GM21717 (cell line): Measurements from ENCODE around the gene PIAS4.

Experiments
- ATAC-seq: cut with Tn5 transposase; IDR thresholded peaks from one replicate; pipeline ENCODE4 v1.9.1; 2021; ENCODE audit warnings: mild to moderate bottlenecking, moderate library complexity; ENCODE audit not compliant: unreplicated experiment

Gene PIAS4

GRCh38 chr19:4058693-4059452, 51.3 kb downstream of the PIAS4 start:
- no peak for ATAC-seq

- no peak for ATAC-seq
Observed at GRCh38 chr19:4059453-4059871, 51.9 kb downstream of the PIAS4 start.

GRCh38 chr19:4059891-4060620, 52.5 kb downstream of the PIAS4 start:
- no peak for ATAC-seq

- ATAC-seq = no peak
Observed at GRCh38 chr19:4060621-4061177, 53.2 kb downstream of the PIAS4 start.

- ATAC-seq = no peak
Observed at GRCh38 chr19:4061178-4061682, 53.7 kb downstream of the PIAS4 start.

GRCh38 chr19:4061683-4062418, 54.3 kb downstream of the PIAS4 start:
- ATAC-seq = no peak

- ATAC-seq = no peak
Observed at GRCh38 chr19:4062419-4063368, 55.2 kb downstream of the PIAS4 start.

- no peak for ATAC-seq
Observed at GRCh38 chr19:4063369-4064148, 56.0 kb downstream of the PIAS4 start.

GRCh38 chr19:4064149-4064495, 56.6 kb downstream of the PIAS4 start:
- no peak for ATAC-seq

GRCh38 chr19:4064496-4065260, 57.1 kb downstream of the PIAS4 start:
- ATAC-seq = no peak

GRCh38 chr19:4065430-4066175, 58.1 kb downstream of the PIAS4 start:
- peak; percentile 53 for ATAC-seq

GRCh38 chr19:4066176-4066606, 58.7 kb downstream of the PIAS4 start:
- no peak for ATAC-seq

- ATAC-seq = no peak
Observed at GRCh38 chr19:4066682-4067395, 59.3 kb downstream of the PIAS4 start, which contains the start of gene ZBTB7A. TSS of gene ZBTB7A (minus strand) at chr19:4066899. CDS start at chr19:4055232, 11,667 bp downstream.

GRCh38 chr19:4067396-4068046, 60.0 kb downstream of the PIAS4 start:
- no peak for ATAC-seq

- ATAC-seq = no peak
Observed at GRCh38 chr19:4068047-4068966, 60.8 kb downstream of the PIAS4 start.
